HUDEP-2 (cell line): ENCODE measurements around the gene EPHA3.

Source experiments
- DNase-seq, 76 experiments: peaks; one replicate each; lab custom pipeline; 2025; ENCODE audit not compliant: unreplicated experiment in 76 of 76; lab: John Stamatoyannopoulos, UW

The EPHA3 gene

DNA sequence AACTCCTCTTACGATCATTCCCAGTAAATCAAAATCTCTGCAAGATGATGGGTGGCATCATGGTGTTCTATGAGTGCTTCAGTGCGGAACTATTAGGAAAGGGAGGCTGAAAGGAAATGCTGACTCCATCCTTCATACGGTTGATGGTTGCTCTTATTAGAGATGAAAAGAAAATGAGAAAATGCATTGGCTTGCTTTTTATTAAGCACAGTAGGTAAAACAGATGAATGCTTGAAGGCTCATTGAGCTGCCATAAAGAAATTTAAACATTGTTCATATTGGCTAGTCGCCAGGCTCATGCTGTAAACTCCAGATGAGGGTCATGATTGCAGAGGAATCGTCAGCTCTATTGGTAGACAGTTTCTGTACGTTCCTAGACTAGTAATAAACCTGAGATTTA lies 115.8 kb downstream of the EPHA3 start:
- DNase-seq, result no peak

DNA sequence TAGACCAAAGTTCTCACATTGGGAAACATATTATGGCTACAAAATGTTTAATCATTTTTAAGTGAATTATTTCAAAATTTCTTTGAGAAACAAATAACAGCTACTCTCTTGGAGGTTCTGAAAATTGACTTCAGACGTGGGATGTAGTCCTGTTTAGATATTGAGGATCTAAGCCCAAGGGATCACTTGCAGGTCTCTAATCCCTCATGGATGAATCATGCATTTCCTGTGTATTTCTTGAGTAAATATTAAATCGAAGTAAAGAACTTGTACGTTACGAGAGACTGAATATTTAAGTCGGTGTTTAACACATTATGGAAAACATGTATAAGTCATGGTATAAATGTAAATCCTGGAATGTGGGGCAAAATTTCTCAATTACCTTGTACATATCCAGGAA lies 119.8 kb downstream of the EPHA3 start:
- no peak for DNase-seq

- DNase-seq, result no peak
These were observed 120.2 kb downstream of the EPHA3 start for GRCh38 chr3:89227634-89228033.

DNA sequence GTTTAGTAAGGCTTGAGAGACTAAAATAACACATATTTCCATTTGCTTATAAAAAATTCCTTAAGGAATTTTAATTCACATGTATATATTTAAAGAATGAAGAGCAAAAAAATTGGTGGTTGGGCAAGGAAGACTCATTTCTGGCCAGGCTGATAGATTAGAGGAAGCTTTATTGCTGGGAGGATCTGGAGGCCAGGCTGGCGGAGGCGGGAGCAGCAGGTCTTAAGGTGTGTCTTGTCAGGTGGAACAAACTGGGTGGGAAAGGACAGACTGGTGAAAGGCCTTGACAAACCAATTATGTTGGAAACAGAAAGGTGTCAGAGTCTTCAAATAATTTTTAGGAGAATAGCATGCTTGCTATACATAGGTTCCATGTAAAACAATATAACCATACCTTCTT lies 124.7 kb downstream of the EPHA3 start:
- no peak for DNase-seq

GRCh38 chr3:89234620-89235019 lies 127.2 kb downstream of the EPHA3 start:
- DNase-seq, result no peak

DNA sequence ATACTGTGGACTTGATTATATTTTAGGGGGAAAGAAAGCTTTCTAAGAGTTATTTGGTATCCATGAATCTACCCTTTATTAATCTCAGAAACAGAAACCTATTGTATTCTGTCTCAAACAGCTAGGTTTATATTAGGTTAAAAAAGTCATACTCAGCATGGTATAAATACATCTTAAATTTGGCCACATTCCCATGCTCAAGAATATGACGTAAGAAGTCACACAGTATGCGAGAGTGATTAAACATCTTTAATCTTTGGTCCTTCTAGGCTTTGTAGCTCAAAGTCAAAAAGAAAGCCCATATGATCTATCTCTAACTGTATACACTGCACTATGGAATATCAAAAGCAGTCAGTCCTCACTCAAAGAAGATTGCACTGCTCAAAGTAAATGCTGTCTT lies 131.4 kb downstream of the EPHA3 start:
- DNase-seq, result no peak

DNA sequence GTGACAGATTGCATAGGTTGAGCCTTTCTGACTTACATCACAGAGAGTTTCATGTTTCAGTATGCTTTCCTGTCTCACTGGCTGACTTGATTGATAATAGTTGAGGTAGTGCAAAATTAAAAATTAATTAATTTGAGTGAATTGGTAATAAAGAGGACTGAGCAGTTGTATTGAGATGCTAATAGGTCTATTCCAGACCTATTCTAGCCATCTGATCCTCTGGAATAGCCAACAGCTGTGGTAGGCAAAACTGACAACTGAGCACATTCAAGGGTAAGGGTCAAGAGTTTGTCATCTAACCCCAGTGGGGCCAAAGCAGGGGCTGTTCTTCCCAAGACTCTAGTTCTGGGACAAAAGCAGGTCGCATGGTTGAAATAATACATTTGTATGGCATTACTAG lies 132.4 kb downstream of the EPHA3 start:
- DNase-seq, result no peak

DNA sequence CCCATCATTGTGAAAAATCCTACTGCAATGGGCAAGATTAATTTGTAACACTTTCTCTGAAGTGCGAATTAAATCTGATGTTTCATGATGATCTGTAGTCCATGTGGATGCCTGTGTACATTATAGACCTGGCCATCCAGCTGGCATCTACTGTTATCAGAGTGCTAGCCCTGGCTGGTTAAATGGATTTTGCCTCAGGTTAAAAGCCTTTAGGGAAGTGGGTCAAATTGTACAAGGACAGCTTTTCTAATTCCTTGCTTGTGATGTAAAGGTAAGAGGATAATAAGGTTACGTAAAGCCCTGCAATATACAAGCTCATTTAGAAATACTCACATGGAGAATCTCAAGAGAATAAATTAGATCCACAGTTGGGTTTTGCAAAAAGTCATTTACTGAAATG lies 138.2 kb downstream of the EPHA3 start:
- no peak for DNase-seq

GRCh38 chr3:89246326-89246725 lies 138.9 kb downstream of the EPHA3 start:
- DNase-seq, result peak in 6 of 76 experiments; percentile 0 to 26 (median 12)

GRCh38 chr3:89250742-89251141 lies 143.3 kb downstream of the EPHA3 start:
- DNase-seq, result no peak

DNA sequence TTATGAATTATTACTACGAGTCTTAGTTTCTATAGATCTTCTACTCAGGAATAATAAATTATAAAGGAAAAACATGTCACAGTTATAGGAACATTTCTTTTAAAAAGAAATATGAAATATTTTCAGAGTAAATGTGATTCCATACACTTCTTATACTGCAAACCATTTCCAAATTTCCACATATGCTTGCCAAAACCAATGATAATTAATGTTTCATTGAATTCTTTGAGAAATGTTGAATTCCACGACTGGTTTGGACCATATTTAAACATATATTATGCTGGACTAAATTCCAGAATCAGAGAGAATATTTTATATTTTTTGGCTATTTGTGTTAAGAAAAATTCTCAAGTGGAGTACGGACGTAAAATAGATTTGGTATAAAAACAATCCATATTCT lies 144.6 kb downstream of the EPHA3 start:
- no peak for DNase-seq

GRCh38 chr3:89252860-89253259 lies 145.4 kb downstream of the EPHA3 start:
- no peak for DNase-seq

DNA sequence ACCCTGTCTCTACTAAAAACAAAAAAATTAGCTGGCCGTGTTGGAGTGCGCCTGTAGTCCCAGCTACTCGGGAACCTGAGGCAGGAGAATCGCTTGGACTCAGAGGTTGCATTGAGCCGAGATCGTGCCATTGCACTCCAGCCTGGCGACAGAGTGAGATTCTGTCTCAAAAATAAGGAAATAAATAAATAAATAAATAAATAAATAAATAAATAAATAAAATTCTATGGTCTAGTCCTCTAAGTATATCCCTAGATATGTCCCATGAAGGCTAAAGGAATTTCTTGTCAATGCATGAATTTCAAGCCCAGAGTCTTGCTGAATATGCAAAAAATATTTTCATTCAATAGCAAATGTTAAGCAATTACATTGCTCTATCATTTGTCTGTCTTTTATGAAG lies 149.0 kb downstream of the EPHA3 start:
- no peak for DNase-seq

DNA sequence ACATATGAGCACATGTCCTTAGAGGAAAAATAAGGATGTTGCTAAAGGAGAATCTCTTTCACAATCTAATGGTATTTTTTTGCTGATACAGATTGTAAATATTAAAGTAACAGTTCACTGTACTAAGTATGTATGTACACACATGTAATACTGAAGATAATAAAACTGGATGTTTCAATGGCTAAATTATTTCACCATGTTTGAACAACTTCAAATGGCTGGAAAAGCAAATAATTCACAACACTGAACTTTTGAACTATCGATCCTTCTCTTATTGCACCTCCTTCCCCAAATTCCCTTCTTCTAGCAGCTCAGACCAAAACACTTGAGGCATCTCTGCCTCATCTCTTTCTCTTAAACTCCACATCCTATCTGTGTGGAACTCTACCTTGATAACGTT lies 149.5 kb downstream of the EPHA3 start:
- no peak for DNase-seq

- no peak for DNase-seq
These were observed 153.3 kb downstream of the EPHA3 start for GRCh38 chr3:89260721-89261120.

- no peak for DNase-seq
These were observed 154.3 kb downstream of the EPHA3 start for GRCh38 chr3:89261673-89262072.

DNA sequence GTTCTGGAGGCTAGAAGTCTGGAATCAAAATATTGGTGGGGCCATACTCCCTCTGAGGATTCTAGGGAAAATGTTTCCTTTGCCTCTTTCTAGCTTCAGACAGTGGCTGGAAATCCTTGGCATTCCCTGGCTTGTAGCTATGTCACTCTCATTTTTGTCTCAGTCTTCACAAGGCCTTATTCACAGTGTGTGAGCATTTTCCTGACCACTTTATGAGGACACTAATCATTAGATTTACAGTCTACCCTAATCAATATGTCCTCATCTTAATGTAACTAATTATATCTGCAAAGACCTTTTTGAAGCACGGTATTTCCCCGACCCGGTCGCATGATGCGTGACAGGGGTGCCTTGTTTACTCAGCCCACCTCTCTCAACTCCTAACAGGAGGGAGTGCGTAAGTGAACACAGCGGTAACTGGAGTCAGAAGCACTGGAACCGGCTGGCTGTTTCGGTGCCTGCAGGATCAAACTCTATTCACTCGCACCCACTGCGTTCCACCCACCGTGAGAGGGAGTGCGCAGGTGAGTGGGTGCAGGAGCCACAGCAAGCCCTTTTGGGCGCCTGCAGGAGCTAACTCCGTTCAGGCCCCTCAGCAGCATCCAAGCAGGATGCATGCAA lies 155.0 kb downstream of the EPHA3 start:
- no peak for DNase-seq

DNA sequence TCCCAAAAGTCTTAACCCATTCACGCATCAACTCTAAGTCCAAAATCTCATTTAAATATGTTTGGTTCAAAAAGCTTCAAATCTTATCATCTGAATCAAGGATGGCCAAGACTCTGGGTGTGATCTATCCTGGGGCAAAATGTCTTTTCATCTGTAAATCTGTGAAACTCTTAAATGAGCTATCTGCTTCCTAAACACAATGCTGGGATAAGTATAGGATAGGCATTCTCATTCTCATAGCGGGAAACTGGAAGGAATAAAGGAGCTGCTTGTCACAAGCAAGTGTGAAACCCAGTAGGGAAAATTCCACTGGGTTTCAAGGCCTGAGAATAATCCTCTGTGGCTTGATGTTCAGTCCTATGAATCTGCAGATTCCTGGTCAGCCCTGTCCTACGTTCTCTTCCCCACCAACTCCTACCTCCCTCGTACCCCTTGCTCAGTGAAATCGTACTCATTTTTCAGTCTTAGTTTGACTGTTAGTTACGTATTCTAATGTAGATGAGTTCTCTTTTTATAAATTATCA lies 156.7 kb downstream of the EPHA3 start:
- no peak for DNase-seq

- DNase-seq, result no peak
These were observed 158.7 kb downstream of the EPHA3 start for GRCh38 chr3:89266074-89266473.

DNA sequence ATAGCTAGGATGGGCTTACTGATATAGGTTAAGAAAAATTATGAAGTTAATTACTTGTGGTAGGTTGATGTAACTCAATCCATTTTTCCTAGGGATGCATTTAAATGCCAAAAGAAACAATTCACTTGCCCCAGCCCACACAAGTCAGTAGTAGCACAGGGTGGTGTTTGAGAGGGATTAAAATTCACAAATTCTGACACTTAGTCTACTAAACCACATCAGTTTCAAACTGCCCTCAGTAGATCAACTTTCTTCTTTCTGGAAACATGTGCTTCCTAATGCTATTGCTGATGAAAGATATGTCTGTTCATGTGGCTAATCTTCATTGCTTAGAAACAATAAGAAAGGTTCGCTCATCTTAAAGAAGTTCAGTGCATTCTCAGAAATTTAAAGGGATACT lies 160.6 kb downstream of the EPHA3 start:
- DNase-seq, result no peak

- DNase-seq, result no peak
These were observed 162.8 kb downstream of the EPHA3 start for GRCh38 chr3:89270201-89270600.

DNA sequence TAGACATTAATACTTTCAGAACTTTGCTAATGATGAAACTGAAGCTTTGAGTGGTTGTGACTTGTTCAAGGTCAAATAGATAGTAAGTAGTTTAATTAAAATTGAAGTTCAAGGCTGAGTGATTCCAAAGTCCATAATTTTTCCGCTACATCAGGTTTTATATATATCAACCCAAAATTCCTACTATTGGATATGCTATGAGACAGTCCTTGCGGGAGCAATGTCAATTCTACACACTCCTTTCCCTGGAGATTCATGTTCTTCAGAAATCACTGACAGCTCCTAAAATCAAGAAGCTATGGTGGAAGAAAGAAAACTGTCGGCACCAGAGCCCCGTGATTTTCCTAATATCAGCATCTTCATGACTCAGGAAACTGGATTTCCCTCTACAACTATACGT lies 167.6 kb downstream of the EPHA3 start:
- DNase-seq, result no peak

GRCh38 chr3:89276116-89276515 lies 168.7 kb downstream of the EPHA3 start:
- DNase-seq, result no peak
